Measurements from ENCODE around the gene UBTD1.

The UBTD1 gene

DNA sequence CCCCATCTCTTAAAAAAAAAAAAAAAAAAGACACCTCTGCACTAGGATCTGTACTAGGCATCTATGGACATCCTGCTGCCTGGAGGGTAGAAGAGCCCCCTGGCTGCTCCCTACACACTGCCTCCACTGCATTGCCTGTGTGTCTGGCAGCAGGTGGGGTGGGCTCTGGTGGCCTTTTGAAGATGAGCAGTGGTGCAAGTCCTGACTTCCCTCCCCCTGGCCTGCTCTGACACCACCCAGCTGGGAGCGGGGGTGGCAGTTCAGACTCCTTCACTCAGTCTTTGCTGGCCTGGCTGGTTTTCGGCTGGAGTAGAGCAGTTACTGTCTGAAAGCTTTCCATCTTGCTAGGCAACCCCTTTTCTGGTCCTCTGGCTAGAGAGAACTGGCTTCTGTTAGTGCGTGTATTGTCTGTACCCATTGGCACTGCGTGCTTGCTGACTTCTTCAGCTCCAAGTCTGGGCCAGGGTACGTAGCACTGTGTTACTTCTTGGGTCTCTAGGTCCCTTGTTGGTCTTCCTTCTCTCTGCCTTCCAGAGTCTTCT, 108.4 kb downstream of the UBTD1 start:
- DNase-seq (ENCODE audit: extremely low read depth in 1 of 2, low read depth in 1 of 2): no peak

- DNase-seq (ENCODE audit: extremely low read depth in 1 of 2, low read depth in 1 of 2): no peak
Observed at GRCh38 chr10:97608991-97609561, 110.4 kb downstream of the UBTD1 start.

GRCh38 chr10:97611473-97611872, 112.7 kb downstream of the UBTD1 start:
- DNase-seq (ENCODE audit: extremely low read depth in 1 of 2, low read depth in 1 of 2): no peak

GRCh38 chr10:97612386-97612785, 113.7 kb downstream of the UBTD1 start:
- DNase-seq (ENCODE audit: extremely low read depth in 1 of 2, low read depth in 1 of 2): no peak

GRCh38 chr10:97618285-97618684, 119.6 kb downstream of the UBTD1 start:
- no peak for DNase-seq (ENCODE audit: extremely low read depth in 1 of 2, low read depth in 1 of 2)

DNA sequence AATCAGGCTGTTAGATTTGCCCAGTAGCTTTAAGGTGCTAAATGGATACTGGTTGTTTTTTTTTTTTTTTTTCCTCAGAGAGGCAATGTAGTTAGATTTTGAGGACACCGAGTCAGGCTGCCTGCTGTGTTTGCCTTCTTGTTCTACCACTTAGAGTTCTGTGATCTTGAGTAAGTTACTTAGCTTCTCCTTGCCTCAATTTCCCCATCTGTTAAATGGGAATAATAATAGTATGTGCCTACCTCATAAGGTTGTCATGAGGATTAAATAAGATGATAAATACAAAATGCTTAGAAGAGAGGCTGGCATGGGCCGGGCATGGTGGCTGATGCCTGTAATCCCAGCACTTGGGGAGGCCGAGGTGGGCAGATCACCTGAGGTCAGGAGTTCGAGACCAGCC, 120.0 kb downstream of the UBTD1 start:
- no peak for DNase-seq (ENCODE audit: extremely low read depth in 1 of 2, low read depth in 1 of 2)

Data from stimulated activated CD8-positive, alpha-beta memory T cell treated with anti-CD3 and anti-CD28 coated beads, Interleukin-7, amount 100 ng/mL, for 48 hours (primary cell).